NCI-H1417 treated with DMSO at 0.1 percent for 48 hours (cell line): ENCODE results near the gene WLS.
"Not testable (repeated sequence)": the region's sequence is repeated elsewhere in the genome, so short reads cannot be mapped to it uniquely, and the experiment has no call there.

Source experiments
- DNase-seq: peaks from one replicate; lab custom pipeline; 2025; lab: John Stamatoyannopoulos, UW

WLS gene

GRCh38 chr1:68198752-68199151, 33.6 kb downstream of the WLS start:
- DNase-seq = no peak

DNA sequence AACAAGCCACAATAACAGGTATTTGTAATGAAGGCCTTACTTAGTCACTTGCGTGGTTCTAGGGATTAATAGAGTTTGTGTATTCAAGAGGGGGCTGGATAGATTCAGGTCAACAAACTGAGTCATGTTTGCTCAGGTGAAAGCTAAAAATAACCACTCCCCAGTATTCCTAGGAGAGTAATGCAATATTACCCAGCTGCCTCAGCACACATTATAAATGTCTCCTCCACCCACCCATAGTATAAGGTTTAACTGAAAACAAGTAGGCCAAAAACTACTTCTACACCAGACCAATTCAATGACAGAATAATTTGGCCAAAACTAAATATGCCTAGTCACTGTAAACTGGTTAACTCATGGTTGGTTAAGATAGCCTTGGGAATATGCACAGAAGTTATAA, 34.4 kb downstream of the WLS start:
- DNase-seq = peak; percentile 88

DNA sequence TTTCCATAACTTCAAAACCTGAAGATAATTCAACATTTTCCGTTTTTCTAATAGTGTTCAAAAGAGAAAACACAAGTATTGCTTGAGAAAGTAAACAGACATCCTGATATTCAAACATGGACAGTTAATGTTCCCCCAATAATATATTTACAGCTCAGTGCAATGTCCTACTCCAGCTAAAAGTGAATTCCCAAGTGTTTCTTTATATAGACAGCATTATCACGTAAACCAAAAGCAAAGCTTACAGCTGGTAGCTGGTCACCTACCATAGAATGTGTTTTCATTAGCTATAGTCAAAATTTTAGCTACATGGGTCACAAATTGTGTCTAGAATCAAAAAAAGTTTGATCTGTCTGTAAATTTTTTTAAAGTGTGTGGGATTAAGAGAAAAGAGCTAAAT, 34.9 kb downstream of the WLS start:
- no peak for DNase-seq

DNA sequence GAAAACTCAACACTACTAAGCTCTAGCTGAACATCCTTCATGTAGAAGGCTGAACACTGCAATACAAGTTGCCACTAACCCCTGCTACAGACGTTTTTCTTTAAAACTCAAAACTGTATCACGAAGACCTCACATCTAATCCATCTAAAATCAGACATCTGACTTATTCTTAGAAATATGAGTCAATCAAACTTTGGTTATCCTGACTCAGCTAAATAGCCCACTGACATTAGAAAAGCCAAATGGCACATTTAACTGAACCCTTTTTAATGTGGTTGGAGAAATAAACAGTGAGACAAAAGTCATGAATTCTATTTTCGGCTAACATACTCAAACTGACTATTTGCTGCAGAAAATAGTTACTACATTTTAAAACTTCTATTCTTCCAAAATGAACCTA, 35.6 kb downstream of the WLS start:
- no peak for DNase-seq

DNA sequence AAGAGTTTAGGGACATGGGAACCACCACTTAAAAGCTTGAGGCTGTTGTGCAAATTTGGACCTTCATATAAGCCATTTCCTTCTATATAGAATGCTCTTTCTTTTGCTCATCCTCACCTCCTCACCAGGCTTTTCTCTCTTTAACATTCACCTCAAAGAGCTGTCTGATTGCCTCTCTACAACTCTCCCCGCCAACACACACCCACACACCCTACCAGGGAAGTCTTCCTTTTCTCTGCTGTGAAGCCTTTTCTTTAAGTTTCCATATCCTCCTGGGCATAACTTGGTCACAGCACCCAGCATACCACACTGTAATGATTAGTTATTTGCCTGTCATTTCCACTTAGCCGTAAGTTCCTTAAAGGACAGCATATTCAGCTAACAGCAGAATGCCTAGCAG, 40.6 kb downstream of the WLS start:
- DNase-seq = no peak

- DNase-seq = no peak
Measured at GRCh38 chr1:68188644-68189340, 43.5 kb downstream of the WLS start.

DNA sequence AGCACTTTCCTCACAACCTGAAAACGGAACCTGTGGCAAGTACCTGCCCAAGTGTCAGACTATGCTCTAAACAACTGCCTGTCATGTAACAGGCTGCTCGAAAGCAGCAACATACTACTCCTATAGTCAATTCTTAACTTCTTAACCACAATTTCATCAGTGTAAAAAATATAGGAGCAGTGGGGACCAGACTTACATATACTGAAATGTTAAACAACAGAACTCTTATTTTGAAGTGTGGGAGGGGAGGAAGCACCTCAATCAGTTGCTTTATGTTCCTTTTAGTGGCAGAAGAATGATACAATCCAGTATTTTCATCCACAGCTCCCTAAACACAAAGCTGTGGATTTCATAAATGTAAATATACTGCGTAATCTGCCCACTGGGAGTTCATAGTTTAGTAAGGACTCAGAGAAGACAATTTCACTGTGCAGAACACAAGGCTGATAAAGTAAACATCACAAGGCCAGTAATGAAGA, 44.2 kb downstream of the WLS start:
- DNase-seq = no peak

DNA sequence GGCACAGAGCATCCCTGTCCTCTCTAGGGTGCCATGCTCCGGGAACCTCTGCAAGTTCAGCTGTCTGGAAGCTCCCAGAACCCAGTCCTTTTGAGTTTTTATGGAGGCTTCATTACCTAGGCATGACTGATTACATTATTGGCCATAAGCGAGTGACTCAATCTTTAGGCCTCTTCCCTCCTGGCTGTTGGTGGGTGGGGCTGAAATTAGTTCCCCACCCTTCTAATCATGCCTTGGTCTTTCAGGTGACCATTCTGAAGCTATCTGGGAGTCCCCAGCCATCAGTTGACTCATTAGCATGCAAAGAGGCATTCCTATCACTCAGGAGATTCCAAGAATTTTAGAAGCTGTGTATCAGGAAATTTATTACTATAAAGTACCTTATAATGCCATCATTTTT, 46.6 kb downstream of the WLS start:
- DNase-seq = no peak

- no peak for DNase-seq
Measured at GRCh38 chr1:68183895-68184294, 48.4 kb downstream of the WLS start.

DNA sequence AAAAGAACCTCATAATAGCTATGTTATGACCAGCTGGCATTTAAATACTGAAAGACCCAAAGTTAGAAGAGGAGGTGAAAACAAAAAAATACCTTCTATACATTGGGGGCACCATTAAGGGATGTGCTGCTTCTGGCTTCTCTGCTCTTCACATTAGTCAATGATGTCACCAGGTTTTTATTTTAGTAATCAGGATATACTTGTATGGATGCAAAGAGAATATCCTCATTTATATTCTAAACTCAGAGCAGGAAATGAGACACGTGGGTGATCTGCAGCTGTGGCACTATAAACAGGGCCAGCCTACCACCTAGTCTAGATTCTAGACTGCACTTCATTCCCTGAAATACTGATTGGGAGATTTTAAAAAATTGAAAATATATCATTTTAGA, 51.2 kb downstream of the WLS start:
- DNase-seq = no peak

DNA sequence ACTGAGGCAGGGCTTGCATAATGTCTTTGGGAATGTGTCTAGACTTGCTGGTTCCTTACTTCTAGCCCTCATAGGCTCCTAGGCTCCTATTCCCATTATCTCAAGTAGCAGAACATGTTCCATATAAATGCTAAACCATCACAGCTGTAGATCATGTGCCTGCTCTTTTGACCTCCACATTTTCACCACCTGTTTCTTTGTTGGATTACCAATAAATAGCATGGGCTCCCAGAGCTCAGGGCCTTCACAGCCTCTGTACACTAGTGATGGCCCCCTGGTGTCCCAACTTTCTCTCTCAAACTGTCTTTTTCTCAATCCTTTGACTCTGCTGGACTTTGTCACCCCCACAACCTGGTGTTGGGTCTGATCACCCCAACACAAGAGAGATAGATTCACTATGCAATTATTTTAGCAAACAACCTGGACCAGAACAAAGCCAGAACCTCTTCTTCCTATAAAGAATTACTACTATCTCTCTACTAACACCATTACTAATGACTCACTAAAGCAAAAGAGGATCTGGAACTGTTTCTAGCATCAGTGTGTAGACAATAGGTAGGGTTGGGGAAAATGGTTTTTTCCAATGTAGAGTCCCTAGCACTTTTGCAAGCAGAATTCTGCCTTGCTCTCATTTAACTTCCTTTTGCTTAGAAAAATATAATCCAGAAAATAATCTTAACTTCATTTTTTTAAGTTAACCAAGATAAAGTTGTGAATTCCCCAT, 51.7 kb downstream of the WLS start:
- DNase-seq = no peak

GRCh38 chr1:68178821-68179490, 53.4 kb downstream of the WLS start:
- DNase-seq = no peak

DNA sequence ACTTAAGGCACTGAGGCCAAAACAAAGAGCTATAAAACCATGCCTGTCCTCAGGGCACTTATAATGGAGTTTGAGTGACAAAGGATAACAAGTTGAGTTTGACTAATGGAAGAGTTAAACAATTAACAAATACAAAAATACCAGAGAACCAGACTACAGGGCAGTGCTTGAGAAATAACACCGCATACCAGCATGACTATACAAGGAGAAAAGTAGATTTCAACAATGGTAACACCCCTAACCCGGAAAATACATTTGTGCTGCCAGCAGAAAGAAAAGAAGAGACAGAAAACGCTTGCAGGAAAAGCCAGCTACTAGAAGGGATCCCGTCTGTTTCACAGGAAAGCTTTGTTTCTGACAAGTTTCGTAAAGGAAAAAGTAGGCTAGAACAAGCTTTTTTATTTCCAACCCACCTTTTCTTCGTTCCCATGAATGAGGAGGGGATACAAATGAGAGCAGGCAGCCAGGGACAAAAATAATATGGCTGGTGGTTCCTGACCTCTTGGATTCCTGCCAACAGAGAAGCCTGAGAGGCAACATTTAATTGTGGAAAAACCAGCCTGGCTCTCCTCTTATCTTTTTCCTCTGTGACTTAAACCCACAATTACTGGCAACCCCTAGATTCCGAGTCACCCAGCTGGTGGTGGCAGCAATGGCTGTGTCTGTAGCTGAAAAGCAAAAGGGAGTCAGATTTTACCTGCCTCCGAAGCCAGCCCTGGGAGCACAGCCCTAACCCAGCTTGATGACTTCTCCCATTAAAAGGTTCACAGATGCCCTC, 56.5 kb downstream of the WLS start:
- DNase-seq = peak; percentile 63

- no peak for DNase-seq
Measured at GRCh38 chr1:68174738-68175113, 57.6 kb downstream of the WLS start.

- DNase-seq = no peak
Measured at GRCh38 chr1:68173936-68174737, 58.2 kb downstream of the WLS start.

GRCh38 chr1:68173283-68173935, 58.9 kb downstream of the WLS start:
- peak; percentile 87 for DNase-seq

DNA sequence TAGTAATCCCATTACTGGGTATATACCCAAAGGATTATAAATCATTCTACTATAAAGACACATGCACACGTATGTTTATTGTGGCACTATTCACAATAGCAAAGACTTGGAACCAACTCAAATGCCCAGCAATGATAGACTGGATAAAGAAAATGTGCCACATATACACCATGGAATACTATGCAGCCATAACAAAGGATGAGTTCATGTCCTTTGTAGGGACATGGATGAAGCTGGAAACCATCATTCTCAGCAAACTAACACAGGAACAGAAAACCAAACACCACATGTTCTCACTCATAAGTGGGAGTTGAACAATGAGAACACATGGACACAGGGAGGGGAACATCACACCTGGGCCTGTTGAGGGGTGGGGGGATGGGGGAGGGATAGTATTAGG, 60.5 kb downstream of the WLS start:
- not testable (repeated sequence) for DNase-seq

- DNase-seq = no peak
Measured at GRCh38 chr1:68168545-68169171, 63.7 kb downstream of the WLS start.

DNA sequence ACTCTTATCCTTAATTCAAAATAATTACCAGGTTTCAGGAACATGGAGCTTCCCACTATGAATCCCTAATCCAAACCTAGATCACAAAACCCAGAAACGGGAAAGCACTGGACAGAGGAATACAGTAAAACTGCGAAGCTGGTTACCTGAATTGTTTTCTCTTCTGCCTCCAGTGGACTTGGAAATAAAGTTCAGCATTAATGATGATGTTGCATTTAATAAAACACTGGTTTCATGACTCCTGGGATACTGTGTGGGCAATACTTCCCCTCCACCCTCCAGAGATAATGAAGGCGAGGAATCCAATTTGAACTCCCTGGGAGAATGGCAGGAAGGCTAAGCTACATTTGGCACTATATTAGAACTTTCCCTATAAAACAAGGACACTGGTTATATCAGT, 65.1 kb downstream of the WLS start:
- DNase-seq = no peak

DNA sequence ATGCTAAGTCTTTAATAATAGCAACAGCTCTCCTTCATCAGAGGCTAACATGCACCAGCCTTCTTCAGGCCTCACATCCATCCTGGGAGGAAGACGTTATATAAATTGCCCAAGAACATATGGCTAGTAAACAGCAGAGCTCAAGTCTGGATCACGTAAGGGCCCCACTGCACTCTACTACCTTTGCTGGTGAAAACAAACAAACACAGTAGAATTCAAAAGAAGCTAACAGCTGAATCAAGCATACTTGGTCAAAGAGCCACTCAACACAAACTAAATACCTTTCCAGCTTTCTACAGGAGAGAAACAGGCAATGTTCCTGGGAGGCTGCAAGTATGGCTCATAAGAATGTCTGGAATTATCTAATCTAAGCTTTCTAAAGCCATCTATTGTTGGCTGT, 66.0 kb downstream of the WLS start:
- DNase-seq = no peak

GRCh38 chr1:68165665-68166064, 66.7 kb downstream of the WLS start:
- DNase-seq = no peak
